SU-DHL-6 (cell line): ENCODE measurements around the gene SP3.

Experiments
- CTCF ChIP-seq: fragments of 200-600 bp; sonication (generic); IDR thresholded peaks from one replicate; pipeline ENCODE4 v1.5.1; 2017; ENCODE audit warnings: antibody characterized with exemption, mild to moderate bottlenecking, low read length, moderate library complexity; ENCODE audit not compliant: insufficient read depth, poor library complexity, severe bottlenecking
- EZH2phosphoT487 ChIP-seq: fragments of 200-600 bp; sonication (generic), shearing (Covaris generic); conservative IDR thresholded peaks from 2 replicates; pipeline ENCODE4 v1.6.1; 2018; ENCODE audit warnings: mild to moderate bottlenecking, antibody characterized with exemption, low read length, moderate library complexity, mixed read lengths

- TF ChIP-seq CTCF (no peak), EZH2phosphoT487 (no peak)
Measured at GRCh38 chr2:173972165-173972564, 7.0 kb upstream of the SP3 start.
